ENCODE results near the gene POLE.

Gene POLE

DNA sequence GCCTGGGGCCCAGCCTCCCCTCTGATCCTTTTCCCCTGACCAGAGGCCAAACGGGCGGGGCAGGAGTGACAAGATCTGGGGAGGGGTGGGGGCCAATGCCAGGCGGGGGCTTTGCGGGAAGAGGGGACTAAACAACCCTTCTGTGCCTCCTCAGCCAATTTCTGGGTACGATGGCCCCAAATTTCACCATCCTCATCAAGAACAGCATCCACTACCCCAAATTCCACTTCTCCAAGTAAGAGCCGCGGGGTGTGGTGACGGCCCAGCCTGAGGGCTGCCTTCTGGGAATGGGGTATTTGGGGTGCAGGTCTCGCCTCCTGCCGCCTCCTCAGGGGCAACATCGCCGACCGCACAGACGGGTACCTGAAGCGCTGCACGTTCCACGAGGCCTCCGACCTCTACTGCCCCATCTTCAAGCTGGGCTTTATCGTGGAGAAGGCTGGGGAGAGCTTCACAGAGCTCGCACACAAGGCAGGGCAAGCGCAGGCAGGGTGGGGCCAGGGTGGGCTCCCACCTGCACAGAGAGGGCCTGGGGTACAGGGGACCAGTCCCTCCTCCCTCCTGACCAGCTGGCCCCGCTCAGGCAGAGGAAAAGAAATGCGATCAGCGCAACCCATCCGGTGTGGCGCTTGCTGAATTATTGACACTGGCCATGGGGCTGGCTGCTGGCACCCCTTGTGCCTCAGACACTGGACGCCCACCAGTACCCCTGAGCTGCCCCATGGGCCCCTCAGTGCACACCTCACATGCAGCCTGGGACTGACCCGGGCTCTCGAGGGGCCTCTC is 66.8 kb downstream of the POLE start:
- Histone ChIP-seq H3K27ac (no peak overlapping the region), H3K4me3 (no peak overlapping the region)

DNA sequence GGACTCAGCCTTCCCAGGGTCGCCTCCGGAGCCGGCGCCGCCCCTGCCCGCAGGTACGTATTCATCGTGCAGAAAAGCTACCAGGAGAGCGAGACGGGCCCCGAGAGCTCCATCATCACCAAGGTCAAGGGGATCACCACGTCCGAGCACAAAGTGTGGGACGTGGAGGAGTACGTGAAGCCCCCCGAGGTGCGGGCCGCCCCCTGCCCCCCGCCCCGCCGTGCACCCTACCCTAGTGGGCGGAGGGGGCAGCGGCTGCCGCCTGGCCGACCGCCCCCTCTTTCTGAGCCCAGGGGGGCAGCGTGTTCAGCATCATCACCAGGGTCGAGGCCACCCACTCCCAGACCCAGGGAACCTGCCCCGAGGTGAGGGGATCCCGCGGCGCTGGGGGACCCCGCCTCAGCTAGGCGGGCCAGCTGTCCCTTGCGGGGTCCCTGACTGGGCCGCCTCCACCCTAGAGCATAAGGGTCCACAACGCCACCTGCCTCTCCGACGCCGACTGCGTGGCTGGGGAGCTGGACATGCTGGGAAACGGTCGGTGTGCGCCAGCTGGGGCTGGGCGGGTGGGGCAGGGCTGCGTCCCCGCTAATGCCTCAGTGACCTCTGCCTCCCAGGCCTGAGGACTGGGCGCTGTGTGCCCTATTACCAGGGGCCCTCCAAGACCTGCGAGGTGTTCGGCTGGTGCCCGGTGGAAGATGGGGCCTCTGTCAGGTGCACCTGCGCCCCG is 67.6 kb downstream of the POLE start:
- Histone ChIP-seq H3K4me3 (no peak overlapping the region), H3K27ac (no peak overlapping the region)

DNA sequence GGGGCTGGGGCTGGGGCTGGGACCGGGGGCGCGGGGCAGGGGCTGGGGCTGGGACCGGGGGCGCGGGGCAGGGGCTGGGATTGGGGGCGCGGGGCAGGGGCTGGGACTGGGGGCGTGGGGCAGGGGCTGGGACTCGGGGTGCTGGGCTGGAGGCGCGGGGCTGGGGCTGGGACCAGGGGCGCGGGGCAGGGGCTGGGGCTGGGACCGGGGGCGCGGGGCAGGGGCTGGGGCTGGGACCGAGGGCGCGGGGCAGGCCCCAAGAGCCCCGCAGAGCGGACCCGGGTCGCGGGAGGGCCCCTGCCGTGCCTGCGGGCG is 68.1 kb downstream of the POLE start:
- Histone ChIP-seq H3K4me3 (no peak overlapping the region), H3K27ac (no peak overlapping the region)

GRCh38 chr12:132618683-132619043 is 68.5 kb downstream of the POLE start, which contains the start of gene P2RX2:
Gene P2RX2 (plus strand): TSS chr12:132618776. CDS start chr12:132618817, 41 bp downstream.
- H3K4me3 ChIP-seq = no peak within 1 kb of the TSS
- no peak within 1 kb of the TSS for H3K27ac ChIP-seq

DNA sequence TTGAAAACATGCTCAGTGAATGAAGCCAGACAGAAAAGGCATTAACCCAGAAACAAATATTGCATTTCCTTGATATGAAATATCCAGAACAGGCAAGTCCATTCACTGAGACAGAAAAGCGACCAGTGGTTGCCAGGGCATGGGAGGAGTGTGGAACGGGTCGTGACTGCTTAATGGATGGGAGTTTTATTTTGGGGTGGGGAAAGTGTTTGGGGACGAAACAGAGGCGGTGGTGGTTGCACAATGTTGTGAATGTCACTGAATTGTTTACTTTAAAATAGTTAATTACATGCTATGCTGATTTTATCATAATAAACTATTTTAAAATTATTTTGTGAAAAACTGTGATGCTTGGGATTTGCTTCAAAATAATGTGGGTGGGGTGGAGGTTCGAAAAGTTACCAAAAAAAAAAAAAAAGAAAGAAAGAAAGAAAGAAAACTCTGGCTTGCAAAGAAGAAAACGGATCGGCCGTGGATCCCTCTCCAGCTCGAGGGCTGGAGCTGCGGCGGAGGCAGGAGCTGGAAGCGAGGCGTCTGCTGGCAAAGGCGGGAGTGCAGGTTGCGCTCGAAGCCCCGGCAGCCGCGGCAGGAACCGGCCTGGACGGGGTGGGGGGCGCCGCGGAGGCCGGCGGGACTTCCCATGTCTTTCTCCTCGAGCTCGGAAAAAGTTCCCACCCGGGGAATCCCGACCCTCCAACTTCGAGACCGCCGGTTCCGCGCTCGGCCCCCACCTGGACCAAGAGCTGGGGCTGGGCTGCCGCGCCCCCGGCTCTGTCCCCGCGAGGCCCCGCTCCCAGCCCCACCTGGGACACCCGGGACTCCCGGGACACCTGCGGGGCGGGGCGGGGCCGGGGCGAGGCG is 69.1 kb downstream of the POLE start:
- Histone ChIP-seq H3K27ac (no peak overlapping the region), H3K4me3 (no peak overlapping the region)

GRCh38 chr12:132617135-132617701 is 69.9 kb downstream of the POLE start:
- H3K27ac ChIP-seq = no peak overlapping the region
- no peak overlapping the region for H3K4me3 ChIP-seq

DNA sequence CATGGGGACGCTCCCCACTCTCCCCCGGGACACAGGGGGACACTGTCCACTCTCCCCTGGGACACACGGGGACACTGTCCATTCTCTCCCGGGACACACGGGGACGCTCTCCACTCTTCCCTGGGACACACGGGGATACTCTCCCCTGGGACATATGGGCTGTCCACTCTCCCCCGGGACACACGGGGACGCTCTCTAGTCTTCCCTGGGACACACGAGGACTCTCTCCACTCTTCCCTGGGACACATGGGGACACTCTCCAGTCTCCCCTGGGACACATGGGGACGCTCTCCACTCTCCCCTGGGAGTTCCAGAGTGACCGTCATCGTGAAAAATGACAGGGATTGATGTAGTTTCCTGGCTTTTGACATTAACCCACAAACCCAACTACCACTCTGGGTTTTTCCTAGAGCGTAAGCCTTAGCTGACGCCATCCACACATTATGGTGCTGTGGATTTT is 71.5 kb downstream of the POLE start:
- no peak overlapping the region for H3K4me3 ChIP-seq

GRCh38 chr12:132614861-132615578 is 72.1 kb downstream of the POLE start:
- H3K4me3 ChIP-seq = no peak overlapping the region
- no peak overlapping the region for H3K27ac ChIP-seq

More for the DNA sequence above, 71.5 kb downstream of the POLE start:
- no peak overlapping the region for H3K27ac ChIP-seq

DNA sequence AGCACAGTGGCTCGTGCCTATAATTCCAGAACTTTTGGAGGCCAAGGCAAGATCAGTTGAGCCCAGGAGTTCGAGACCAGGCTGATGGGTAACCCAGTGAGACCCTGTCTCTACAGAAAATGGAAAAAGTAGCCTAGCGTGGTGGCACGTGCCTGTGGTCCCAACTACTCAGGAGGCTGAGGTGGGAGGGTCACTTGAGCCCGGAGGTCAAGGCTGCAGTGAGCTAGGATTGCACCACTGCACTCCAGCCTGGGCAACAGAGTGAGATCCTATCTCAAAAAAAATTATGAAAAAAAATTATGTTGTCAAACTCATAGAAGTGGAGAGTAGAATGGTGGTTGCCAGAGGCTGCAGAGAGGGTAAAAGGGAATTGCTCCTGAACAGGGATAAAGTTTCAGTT is 73.1 kb downstream of the POLE start:
- H3K27ac ChIP-seq = no peak overlapping the region
- H3K4me3 ChIP-seq = no peak overlapping the region

- H3K4me3 ChIP-seq = no peak overlapping the region
Observed at GRCh38 chr12:132611620-132612019, 75.5 kb downstream of the POLE start.

DNA sequence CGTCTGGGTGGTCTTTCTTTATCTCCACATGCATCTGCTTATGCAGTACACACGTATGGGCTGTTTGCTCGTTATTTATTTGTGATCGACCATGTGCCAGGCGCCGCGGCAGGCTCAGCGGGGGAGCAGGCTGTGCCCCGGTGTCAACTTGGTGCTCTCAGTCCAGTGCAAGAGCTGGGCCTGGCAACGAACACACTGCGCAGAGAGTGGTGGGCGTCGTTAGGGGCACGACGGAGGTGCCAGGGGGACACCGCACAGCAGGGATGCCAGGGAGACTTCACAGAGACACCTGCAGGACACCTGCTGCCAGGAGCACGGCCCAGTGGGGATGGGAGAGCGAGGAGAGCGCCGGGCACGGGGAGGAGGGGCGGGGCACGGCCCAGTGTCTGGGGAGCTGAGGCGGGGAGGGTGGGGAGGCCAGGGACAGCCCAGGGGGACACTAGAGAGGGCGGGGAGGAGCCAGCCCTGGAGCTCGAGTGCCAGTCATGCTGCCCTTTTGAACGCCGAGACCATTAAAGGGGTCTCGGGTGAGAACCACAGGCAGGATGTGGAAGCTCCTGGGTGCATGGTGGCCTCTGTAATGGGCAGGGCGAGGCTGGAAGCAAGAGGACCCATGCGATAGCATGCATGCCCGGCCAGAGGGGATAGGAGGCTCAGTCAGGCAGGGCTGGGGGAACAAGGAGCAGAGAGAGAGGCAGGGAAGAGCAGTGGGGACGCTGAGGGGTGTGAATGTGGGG is 76.1 kb downstream of the POLE start:
- H3K4me3 ChIP-seq = no peak overlapping the region
- H3K27ac ChIP-seq = no peak overlapping the region

More at GRCh38 chr12:132611620-132612019, 75.5 kb downstream of the POLE start:
- H3K27ac ChIP-seq = no peak overlapping the region

DNA sequence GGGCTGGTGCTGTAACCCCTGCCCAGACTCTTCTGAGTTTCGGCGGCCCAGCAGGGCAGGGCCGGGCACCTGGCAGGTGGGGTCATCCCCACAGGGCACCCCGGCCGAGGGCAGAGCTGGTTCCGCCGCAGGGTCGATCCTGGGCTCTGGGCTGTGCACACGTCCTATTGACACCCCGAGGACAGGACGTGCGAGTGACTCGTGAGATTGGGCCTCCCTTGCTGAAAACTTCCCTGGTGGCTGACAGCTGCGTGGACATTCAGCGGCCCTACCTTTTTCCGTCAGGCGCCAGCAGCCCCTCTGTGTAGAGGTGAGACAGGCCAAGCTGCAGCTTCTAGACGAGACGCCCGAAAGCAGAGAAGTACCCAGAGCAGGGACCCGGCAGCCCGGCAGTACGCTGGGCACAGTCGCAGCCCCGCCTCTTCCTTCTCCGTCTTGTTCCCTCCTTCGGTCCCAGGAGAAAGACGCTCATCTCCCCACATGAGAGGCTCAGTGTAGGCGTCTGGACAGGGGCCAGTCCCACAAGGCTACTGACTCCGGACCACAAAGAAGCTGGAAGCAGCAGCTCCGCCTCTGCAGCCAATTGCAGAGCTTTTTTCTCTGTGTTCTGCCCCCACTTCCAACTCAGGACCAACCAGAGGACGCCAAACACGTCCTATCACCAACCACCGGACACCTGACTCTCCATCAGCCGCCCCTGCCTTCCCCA is 76.9 kb downstream of the POLE start, which contains the start of gene LRCOL1:
TSS of gene LRCOL1 (minus strand) at position 532 of the 709 bp plus-strand sequence. CDS start 4,331 bp downstream, outside the sequence.
- no peak within 1 kb of the TSS for H3K4me3 ChIP-seq

DNA sequence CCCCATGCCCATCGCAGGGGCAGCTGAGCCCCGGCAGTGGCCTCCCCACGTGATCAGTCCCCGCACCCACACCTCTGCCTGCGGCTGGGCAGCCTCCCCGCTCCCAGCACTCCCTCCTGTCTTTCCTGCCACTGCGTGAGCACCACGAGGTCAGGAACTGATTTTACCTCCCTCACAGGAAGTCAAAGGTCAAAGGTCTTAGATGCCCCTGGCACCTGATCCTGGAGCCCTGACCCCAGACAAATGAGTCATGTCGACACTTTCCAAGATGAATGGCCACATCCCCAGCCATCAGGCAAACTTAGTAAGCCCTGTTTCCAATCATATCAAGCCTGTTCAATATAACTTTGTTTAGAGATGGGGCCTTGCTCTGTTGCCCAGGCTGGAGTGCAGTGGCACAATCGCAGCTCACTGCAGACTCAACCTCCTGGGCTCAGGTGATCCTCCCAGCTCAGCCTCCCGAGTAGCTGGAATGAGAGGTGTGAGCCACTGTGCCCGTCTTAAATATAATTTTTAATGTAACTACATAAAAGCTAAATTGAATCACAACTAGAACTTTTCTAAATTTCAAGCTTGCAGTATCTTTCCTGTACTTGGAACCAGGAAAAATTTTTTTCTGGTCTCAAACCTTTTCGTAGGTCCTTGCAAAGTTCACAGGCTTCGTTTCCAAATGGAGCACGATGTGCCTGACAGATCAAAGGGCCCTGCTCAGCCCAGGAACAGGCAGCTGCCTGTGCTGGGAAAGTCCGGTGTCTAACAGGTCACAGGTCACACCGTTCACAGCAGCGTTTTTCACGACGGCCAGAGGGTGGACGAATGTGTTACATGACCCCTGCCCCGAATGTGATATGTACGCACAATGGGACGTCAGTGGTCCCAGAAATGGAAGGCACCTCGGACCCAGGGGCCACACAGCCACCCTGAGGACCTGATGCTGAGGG is 78.6 kb downstream of the POLE start:
- Histone ChIP-seq H3K4me3 (no peak overlapping the region), H3K27ac (no peak overlapping the region)

More for the DNA sequence above, 76.9 kb downstream of the POLE start, which contains the start of gene LRCOL1:
- no peak within 1 kb of the TSS for H3K27ac ChIP-seq

DNA sequence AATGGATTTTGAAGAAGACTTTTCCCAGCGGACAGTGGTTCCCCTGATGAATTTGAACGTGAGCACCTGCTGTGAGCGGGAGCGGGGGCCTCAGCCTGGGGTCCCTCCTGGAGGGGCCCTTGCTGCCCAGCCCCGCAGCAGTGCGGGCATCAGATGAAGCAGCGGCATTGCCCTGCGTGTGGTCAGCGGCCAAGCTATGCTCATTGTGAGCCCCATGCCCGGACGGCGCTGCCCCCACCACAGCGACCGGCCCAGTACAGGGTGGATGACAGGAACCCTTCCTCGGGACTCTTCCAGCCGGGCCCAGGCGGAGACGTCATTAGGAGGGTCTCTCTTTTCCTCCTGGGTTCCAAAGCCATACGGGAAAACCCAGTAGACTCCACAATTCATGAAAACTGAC is 80.2 kb downstream of the POLE start:
- Histone ChIP-seq H3K27ac (no peak overlapping the region), H3K4me3 (no peak overlapping the region)

GRCh38 chr12:132606466-132606865 is 80.7 kb downstream of the POLE start:
- Histone ChIP-seq H3K4me3 (no peak overlapping the region), H3K27ac (no peak overlapping the region)

DNA sequence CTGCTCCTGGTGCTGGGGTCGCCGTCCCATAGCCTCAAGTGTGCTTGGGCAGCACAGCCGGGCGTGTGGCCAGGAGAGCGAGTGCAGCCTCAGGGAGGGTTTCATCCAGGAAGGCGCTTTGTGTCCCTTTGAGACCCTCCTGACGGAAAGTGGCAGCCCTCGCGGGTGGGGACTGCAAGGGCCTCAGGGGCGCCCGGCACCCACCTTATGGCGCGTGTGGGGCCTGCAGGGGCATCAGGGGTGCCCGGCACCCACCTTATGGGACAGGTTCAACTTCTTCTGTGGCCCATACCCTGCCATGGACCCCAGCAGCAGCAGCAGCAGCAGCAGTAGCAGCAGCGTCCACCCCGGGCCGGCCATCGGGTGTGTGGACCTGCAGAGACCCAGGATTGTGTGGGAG is 81.2 kb downstream of the POLE start:
- Histone ChIP-seq H3K27ac (no peak overlapping the region), H3K4me3 (no peak overlapping the region)

Data from skin epidermis (tissue), 12 donors.